Naive thymus-derived CD8-positive, alpha-beta T cell (primary cell): Measurements from ENCODE around the gene GKN2. TPM values are rescaled to one million over a fixed set of nuclear protein-coding genes. Genes with fewer than 3 reads are reported as not detected.

ENCODE experiments used
- ATAC-seq, 2 donors: fragments of 150-1000 bp; cut with Tn5 transposase in 1 of 2; sonication (Bioruptor Pico), chemical (Tn5 transposase) in 1 of 2; 1 replicate in 1 of 2; 2 replicates in 1 of 2; pipeline ENCODE4 v1.10.0; 2021; ENCODE audit warnings: mild to moderate bottlenecking in 2 of 2, moderate library complexity in 2 of 2
- POLR2A ChIA-PET: fragments of 350-600 bp; sonication (Branson Sonifier 250); formaldehyde crosslinking; loops from one replicate; lab custom pipeline; 2021; ENCODE audit warnings: antibody characterized with exemption; lab: Charles Lee
- DNase-seq, 10 donors: peaks; one replicate each; pipeline versions ENCODE4 v3.0.0 to v3.0.0-alpha.2; 2020 to 2022
- H3K27ac Mint-ChIP-seq, 10 donors: one replicate each; pipeline ENCODE4 v1.8.0; 2020 to 2022; ENCODE audit warnings: mild to moderate bottlenecking in 10 of 10, mixed read lengths in 10 of 10, moderate library complexity in 4 of 10, inconsistent platforms in 1 of 10
- H3K27me3 Mint-ChIP-seq, 5 donors: one replicate each; pipeline ENCODE4 v1.8.0; 2021 to 2022; ENCODE audit warnings: mixed read lengths in 5 of 5
- H3K36me3 Mint-ChIP-seq, 3 donors: one replicate each; pipeline ENCODE4 v1.8.0; 2020 to 2022; ENCODE audit warnings: mixed read lengths in 3 of 3, mild to moderate bottlenecking in 2 of 3, inconsistent platforms in 1 of 3
- H3K4me1 Mint-ChIP-seq, 4 donors: one replicate each; pipeline ENCODE4 v1.8.0; 2021 to 2022; ENCODE audit warnings: mixed read lengths in 4 of 4
- H3K4me3 Mint-ChIP-seq, 10 donors: one replicate each; pipeline ENCODE4 v1.8.0; 2020 to 2022; ENCODE audit warnings: mild to moderate bottlenecking in 10 of 10, mixed read lengths in 10 of 10, moderate library complexity in 6 of 10, inconsistent platforms in 1 of 10
- H3K9me3 Mint-ChIP-seq, 9 donors: one replicate each; pipeline ENCODE4 v1.8.0; 2020 to 2022; ENCODE audit warnings: mixed read lengths in 9 of 9, mild to moderate bottlenecking in 3 of 9, inconsistent platforms in 1 of 9, moderate library complexity in 1 of 9
- polyA plus RNA-seq, 3 donors: library from polyadenylated mRNA; unstranded; fragments of 300-500 nt; fragmentation: Illumina TruSeq; gene quantifications; one replicate each; pipeline ENCODE4 v1.2.3, GENCODE V29; 2021
- total RNA-seq, 8 experiments: library from RNA in 2 of 8; stranded (reverse) in 2 of 8; gene quantifications; one replicate each; pipeline ENCODE4 v1.2.3 and lab custom pipeline; 2021 to 2026

Gene GKN2
- total and polyA plus RNA-seq, 5 experiments from 2014 or later = not detected

DNA sequence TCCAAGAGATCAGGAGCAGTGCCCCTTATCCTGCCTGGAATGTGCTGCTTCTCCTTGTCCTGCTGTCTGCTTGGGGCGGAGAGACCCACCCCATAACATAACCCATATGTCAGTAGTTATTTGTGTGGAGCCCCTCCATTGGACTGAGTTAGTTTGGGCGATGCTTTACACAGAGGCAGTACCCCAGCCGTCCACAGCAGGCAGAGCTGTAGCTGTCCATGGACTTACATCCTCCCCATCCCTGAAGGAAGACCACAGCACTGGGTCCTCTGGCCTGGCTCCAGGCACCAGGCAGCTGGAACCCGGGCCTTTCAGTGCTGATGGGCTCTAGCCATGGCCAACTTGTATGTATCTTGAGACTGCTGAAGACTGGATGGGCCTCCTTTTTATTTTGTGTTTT is 20.3 kb downstream of the GKN2 start:
- POLR2A ChIA-PET = no interaction called here
- no peaks in the 10 kb centered on the region for H3K4me1 Mint-ChIP-seq
- peaks cover 0 to 10% (median 2%) of the 10 kb centered on the region in 5 donors for H3K27me3 Mint-ChIP-seq
- no peaks in the 10 kb centered on the region for H3K36me3 Mint-ChIP-seq
- ATAC-seq (no peak), DNase-seq (no peak)
- H3K9me3 Mint-ChIP-seq = no peaks in the 10 kb centered on the region
- peak overlapping the region in 1 of 10 donors; percentile 50 for H3K27ac Mint-ChIP-seq
- no peak overlapping the region for H3K4me3 Mint-ChIP-seq

DNA sequence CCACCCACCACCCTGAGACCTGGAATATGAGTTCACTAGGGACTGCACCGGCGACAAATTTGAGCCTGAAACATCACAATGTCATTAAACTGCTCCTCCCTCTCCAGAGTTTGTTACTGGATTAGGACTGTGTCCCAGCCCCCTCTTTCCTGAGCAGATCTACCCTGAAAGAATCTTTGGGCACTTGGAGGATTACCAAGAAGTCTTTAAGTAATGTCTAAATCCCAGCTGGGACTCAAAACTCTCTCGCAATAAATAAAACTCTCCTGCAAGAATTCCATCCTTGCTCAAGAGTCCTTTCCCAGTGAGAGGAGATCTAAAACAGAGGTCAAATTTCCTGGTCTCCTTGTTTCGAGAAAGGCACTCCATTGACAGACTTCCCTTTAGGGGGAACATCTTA is 20.9 kb downstream of the GKN2 start:
- no peak overlapping the region for H3K4me3 Mint-ChIP-seq
- ATAC-seq (no peak), DNase-seq (no peak)
- no peaks in the 10 kb centered on the region for H3K4me1 Mint-ChIP-seq
- POLR2A ChIA-PET = no interaction called here
- H3K9me3 Mint-ChIP-seq = no peaks in the 10 kb centered on the region
- H3K36me3 Mint-ChIP-seq = no peaks in the 10 kb centered on the region
- peaks cover 0 to 10% (median 2%) of the 10 kb centered on the region in 5 donors for H3K27me3 Mint-ChIP-seq
- H3K27ac Mint-ChIP-seq = no peak overlapping the region

DNA sequence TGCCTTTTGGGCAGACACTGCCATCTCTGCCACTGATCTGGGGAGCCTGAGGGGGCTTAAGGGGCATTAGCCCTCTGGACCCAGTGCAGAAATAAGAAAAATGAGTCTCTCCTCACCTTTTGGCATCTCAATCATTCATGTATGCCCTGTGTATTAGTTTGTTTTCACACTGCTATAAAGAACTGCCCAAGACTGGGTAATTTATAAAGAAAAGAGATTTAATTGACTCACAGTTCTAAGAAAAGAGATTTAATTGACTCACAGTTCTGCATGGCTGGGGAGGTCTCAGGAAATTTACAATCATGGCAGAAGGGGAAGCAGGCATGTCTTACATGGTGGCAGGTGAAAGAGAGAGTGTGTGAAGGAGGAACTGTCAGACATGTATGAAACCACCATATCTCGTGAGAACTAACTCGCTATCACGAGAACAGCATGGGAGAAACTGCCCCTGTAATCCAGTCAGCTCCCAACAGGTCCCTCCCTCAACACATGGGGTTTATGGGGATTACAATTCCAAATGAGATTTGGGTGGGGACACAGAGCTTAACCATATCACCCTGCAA is 21.5 kb downstream of the GKN2 start:
- no peak overlapping the region for H3K4me3 Mint-ChIP-seq
- H3K4me1 Mint-ChIP-seq = no peaks in the 10 kb centered on the region
- H3K27me3 Mint-ChIP-seq = peaks cover 0 to 10% (median 2%) of the 10 kb centered on the region in 5 donors
- ATAC-seq = no peak
- no peaks in the 10 kb centered on the region for H3K36me3 Mint-ChIP-seq
- no peak for DNase-seq
- H3K9me3 Mint-ChIP-seq = no peaks in the 10 kb centered on the region
- no peak overlapping the region for H3K27ac Mint-ChIP-seq
- POLR2A ChIA-PET = no interaction called here

DNA sequence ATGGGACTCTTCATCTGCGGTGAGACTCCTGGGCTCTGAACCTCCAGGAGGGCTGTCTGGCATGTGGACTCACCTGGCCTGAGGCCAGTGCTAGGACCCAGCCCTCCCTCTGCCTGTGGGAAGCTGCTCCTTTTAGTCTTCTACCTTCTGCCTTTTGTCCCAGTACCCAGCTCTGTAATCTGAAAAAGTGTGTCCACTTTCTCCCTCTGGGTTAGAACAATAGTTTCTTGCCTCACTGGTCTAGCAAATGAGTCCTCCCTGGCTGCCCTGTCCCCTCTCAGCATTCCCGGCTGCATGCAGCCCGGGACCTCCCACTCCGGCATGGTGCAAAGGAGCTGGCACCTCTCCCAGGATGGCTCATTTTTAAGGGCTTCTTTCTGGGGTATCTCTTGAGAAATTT is 25.9 kb downstream of the GKN2 start:
- Mint-ChIP-seq H3K9me3 (no peaks in the 10 kb centered on the region), H3K27ac (no peak overlapping the region), H3K36me3 (no peaks in the 10 kb centered on the region), H3K27me3 (peaks cover 0 to 7% (median 1%) of the 10 kb centered on the region in 5 donors), H3K4me1 (peaks cover 0 to 6% (median 0%) of the 10 kb centered on the region in 4 donors), H3K4me3 (no peak overlapping the region)
- ATAC-seq = no peak
- DNase-seq = no peak
- POLR2A ChIA-PET = interaction anchor here (0.7 to 0.8 kb wide), 2 partner anchors 98 to 126 kb away, joined by 3 to 4 read pairs; no protein-coding TSS in a partner anchor

DNA sequence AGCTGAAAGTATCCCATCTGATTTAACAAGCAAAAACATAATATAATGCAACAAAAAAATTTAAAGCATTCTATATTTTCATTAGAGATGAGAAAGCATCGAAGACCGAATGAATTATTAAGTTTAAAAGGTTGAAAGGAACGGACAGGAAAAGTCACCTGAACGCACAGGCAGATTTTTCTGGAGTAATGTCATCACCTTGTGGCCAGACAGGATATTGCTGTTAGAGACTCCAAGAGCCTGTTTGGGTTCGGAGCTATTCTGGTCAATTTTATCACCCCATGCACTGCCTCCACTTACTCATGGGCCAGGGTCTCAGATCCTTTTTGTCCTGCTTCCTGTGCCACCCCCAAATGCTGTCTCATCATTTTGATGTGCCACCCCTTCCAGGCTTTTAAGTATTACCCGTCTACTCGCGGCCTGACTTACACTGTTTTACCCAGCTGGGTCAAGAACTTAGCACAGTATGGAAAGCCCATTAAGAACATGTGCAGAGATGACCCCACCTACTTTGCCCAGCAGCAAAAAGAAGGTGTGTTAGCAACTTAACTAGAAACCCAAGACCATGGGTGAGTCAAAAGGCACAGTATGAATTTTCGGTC is 27.3 kb downstream of the GKN2 start:
- H3K36me3 Mint-ChIP-seq = no peaks in the 10 kb centered on the region
- no peak overlapping the region for H3K27ac Mint-ChIP-seq
- no peaks in the 10 kb centered on the region for H3K9me3 Mint-ChIP-seq
- H3K4me3 Mint-ChIP-seq = no peak overlapping the region
- ATAC-seq (peak; percentile 67 to 78), DNase-seq (peak in 9 of 10 donors; percentile 35 to 70 (median 55))
- peaks cover 0 to 6% (median 0%) of the 10 kb centered on the region in 4 donors for H3K4me1 Mint-ChIP-seq
- peaks cover 0 to 7% (median 1%) of the 10 kb centered on the region in 5 donors for H3K27me3 Mint-ChIP-seq
- POLR2A ChIA-PET = interaction anchor here (0.9 to 1.9 kb wide), 2 partner anchors 174 to 459 kb away, joined by 3 to 10 read pairs; partner anchors contain the start of gene FBXO48

DNA sequence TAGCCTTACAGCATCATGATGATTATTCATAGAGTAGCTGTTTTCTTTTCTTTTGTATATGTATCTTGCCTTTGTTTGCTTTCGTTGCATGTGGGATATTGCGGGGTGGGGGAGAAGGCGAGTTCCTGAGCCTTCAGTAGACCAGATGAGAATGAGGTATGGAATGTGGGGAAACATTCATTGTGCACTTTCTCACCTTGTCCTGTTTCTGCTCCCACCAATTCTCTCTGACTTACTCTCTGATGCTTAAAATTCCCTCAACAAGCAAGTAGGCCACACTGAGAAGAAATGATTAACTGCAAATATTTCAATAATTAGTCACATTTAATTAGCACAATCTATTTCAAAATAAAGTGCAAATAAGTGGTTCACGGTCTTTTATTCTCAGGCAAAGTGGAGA is 31.0 kb downstream of the GKN2 start:
- ATAC-seq (no peak), DNase-seq (no peak)
- peaks cover 0 to 6% (median 0%) of the 10 kb centered on the region in 4 donors for H3K4me1 Mint-ChIP-seq
- no peaks in the 10 kb centered on the region for H3K36me3 Mint-ChIP-seq
- POLR2A ChIA-PET = no interaction called here
- no peaks in the 10 kb centered on the region for H3K27me3 Mint-ChIP-seq
- no peak overlapping the region for H3K4me3 Mint-ChIP-seq
- H3K9me3 Mint-ChIP-seq = no peaks in the 10 kb centered on the region
- H3K27ac Mint-ChIP-seq = no peak overlapping the region

DNA sequence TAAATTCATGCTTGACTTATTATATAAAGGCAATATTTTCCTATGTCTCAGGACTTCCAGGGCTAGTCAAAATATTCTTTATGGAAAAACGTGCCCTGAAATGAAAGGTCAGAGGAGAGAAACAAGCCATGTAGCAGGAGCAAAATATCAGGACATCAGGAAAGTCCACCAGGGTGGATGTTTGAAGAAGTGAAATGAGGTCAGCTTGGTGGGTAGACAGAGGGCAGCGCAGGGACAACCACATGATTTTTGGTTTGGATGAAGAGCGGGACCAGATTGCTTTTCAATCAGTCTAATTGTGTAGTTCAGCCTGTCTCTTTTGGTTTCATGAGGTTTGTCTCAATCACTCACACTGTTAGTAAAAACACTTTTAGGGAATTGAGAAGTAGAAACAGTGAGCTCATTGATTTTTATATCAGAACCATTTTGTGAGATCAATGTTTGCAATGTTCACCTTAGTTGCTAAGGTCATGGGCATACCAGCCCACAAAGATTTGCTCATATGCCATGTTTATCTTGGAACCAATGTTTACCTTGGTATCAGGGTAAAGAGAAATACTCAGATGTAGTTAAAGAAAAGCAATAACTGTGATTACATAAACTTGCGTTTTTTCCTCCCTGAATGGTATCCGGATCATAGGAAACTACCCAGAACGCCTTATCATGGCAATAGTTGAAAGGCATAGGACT is 32.1 kb downstream of the GKN2 start:
- Mint-ChIP-seq H3K36me3 (no peaks in the 10 kb centered on the region), H3K27me3 (no peaks in the 10 kb centered on the region), H3K4me3 (no peak overlapping the region), H3K4me1 (peaks cover 0 to 6% (median 0%) of the 10 kb centered on the region in 4 donors), H3K27ac (peak overlapping the region in 1 of 10 donors; percentile 50), H3K9me3 (no peaks in the 10 kb centered on the region)
- DNase-seq = no peak
- POLR2A ChIA-PET = no interaction called here
- ATAC-seq = no peak

DNA sequence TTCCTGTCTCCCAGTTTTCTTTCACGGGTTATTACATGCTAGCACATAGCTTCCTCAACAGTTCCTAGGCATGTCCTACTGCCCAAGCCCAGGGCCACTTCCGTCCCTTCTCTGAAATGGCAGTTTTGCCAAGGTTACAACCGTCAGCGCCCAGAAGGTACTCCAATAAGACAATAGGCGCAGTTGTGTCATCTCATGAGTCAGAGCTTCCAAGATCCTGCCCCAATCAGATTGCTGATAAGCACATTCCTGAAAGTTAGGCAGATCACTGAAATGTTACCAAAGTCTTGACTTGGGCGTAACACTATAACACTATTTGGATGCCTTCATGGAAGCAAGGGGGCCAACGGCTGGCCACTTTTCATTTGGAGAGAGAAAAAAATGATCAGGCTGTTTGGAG is 34.2 kb downstream of the GKN2 start:
- H3K9me3 Mint-ChIP-seq = no peaks in the 10 kb centered on the region
- no peaks in the 10 kb centered on the region for H3K4me1 Mint-ChIP-seq
- no peaks in the 10 kb centered on the region for H3K27me3 Mint-ChIP-seq
- no peak overlapping the region for H3K4me3 Mint-ChIP-seq
- no peak overlapping the region for H3K27ac Mint-ChIP-seq
- ATAC-seq (no peak), DNase-seq (no peak)
- no peaks in the 10 kb centered on the region for H3K36me3 Mint-ChIP-seq
- POLR2A ChIA-PET = interaction anchor here (1.4 kb wide), 1 partner anchor 10 kb away, joined by 5 read pairs; no protein-coding TSS in a partner anchor

DNA sequence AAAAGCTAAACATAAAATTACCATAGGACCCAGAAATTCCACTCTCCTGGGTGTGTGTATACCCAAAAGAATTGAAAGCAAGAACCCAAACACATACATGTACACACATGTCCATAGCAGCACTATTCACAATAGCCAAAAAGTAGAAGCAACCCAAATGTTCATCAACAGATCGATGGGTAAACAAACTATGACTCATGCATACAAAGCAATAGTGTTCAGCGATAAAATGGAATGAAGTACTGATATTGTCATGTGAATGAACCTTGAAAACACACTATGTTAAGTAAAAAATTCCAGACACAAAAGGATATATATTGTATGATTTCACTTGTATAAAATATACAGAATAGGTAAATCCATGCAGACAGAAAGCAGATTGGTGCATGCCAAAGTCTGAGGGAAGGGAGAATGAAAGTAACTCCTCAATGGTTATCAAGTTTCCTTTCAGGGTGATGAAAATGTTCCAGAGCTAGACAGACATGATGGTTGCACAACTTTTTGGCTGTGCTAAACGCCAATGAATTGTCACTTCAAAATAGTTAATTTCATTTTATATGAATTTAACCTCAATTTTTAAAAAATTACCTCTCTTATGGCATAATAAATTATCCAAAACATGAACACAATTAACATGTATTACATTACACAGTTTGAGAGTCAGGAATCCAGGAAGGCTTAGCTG is 35.5 kb downstream of the GKN2 start:
- Mint-ChIP-seq H3K36me3 (no peaks in the 10 kb centered on the region), H3K27me3 (no peaks in the 10 kb centered on the region), H3K4me1 (no peaks in the 10 kb centered on the region), H3K9me3 (no peaks in the 10 kb centered on the region), H3K27ac (no peak overlapping the region), H3K4me3 (no peak overlapping the region)
- ATAC-seq (no peak), DNase-seq (no peak)
- POLR2A ChIA-PET = interaction anchor here (1.4 kb wide), 1 partner anchor 9 kb away, joined by 5 read pairs; no protein-coding TSS in a partner anchor

DNA sequence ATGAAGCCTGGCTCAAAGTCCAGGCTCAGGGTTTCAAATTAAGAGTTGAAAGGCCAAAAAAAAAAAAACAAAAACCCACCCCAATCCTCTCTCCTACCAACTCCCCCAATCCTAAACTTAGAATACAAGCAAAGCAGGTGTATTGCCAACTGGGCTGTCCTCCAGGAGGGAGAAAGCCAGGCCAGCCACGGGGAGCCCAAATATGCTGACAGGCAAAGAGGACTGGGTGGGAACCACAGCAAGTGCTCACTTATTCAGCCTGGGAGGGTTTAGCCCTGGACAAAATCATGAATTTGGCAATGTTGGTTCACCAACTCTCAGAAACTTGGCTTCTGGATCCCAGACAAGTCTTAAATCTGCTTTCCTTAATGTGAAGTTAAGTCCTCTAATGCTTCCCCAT is 36.5 kb downstream of the GKN2 start:
- no peaks in the 10 kb centered on the region for H3K9me3 Mint-ChIP-seq
- DNase-seq (no peak), ATAC-seq (no peak)
- no peak overlapping the region for H3K4me3 Mint-ChIP-seq
- POLR2A ChIA-PET = no interaction called here
- no peaks in the 10 kb centered on the region for H3K36me3 Mint-ChIP-seq
- no peaks in the 10 kb centered on the region for H3K27me3 Mint-ChIP-seq
- H3K4me1 Mint-ChIP-seq = peaks cover 0 to under 1% (median 0%) of the 10 kb centered on the region in 4 donors
- H3K27ac Mint-ChIP-seq = no peak overlapping the region

DNA sequence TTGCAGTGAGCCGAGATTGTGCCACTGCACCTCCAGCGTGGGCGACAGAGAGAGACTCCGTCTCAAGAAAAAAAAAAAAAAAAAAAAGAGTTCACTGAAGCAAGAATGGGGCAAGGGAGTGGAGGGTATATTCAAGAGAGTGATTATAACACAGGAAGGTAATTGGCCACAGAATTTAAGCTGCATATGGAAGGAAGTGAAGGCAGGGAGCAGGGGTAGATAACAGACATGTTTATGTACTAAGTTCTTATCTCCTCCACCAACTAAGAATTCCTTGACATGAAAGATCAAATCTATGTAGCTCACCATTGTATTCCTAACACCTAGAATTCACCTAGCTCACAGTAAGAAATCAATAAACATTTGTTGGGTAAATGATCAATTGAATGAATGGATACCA is 37.3 kb downstream of the GKN2 start:
- H3K4me3 Mint-ChIP-seq = no peak overlapping the region
- H3K36me3 Mint-ChIP-seq = no peaks in the 10 kb centered on the region
- no peaks in the 10 kb centered on the region for H3K9me3 Mint-ChIP-seq
- POLR2A ChIA-PET = no interaction called here
- H3K27ac Mint-ChIP-seq = no peak overlapping the region
- ATAC-seq (no peak), DNase-seq (no peak)
- H3K27me3 Mint-ChIP-seq = no peaks in the 10 kb centered on the region
- peaks cover 0 to 2% (median under 1%) of the 10 kb centered on the region in 4 donors for H3K4me1 Mint-ChIP-seq

DNA sequence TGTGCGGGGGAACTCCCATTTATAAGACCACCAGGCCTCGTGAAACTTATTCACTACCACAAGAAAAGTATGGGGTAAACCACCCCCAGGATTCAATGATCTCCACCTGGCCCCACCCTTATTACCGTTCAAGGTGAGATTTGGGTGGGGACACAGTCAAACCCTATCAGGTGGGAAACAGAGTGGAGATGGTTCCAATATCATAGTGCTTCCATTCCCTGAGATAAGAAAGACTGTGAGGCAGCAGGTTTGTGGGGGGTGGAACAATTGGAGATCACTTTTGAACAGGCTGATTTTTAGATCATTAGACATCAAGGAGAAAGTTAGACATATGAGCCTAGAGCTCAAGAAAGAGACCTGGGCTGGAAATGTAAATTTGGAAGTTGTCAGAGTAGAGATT is 39.3 kb downstream of the GKN2 start:
- Mint-ChIP-seq H3K4me1 (peaks cover 11 to 19% (median 17%) of the 10 kb centered on the region in 4 donors), H3K27me3 (no peaks in the 10 kb centered on the region), H3K9me3 (no peaks in the 10 kb centered on the region), H3K4me3 (no peak overlapping the region), H3K36me3 (no peaks in the 10 kb centered on the region), H3K27ac (no peak overlapping the region)
- DNase-seq (no peak), ATAC-seq (no peak)
- POLR2A ChIA-PET = no interaction called here

DNA sequence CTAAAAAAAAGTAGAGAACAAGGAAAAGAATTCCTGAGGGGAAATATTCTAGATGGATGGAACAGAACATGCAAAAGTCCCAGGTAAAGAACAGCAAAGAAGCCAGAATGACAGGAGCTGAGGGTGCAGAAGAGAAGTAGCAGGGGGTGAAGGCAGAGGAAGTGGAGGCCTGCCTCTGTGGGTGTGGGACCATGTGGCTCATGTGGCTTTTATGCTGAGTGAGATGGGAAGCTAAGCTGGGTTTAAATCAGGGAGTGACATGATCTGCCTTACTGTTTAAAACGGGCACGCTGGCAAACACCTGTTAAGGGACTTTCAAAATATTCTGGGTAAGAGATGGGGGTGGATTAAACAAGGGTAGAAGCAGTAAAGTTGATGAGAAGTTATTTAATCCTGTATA is 40.0 kb downstream of the GKN2 start:
- peaks cover 17 to 25% (median 23%) of the 10 kb centered on the region in 4 donors for H3K4me1 Mint-ChIP-seq
- ATAC-seq = no peak
- H3K9me3 Mint-ChIP-seq = no peaks in the 10 kb centered on the region
- peak in 1 of 10 donors; percentile 13 for DNase-seq
- POLR2A ChIA-PET = no interaction called here
- H3K27me3 Mint-ChIP-seq = no peaks in the 10 kb centered on the region
- no peaks in the 10 kb centered on the region for H3K36me3 Mint-ChIP-seq
- no peak overlapping the region for H3K4me3 Mint-ChIP-seq
- H3K27ac Mint-ChIP-seq = no peak overlapping the region
